ENCODE results near the gene KCTD7.

KCTD7 gene

GRCh38 chr7:66627151-66627681 is 1.5 kb upstream of the KCTD7 start:
- H3K18ac ChIP-seq (ENCODE audit: low read length), result no peak overlapping the region
- H2BK15ac ChIP-seq (replicated peaks; ENCODE audit: low read depth), result no peak overlapping the region
- H2AK5ac ChIP-seq (ENCODE audit: low read length), result peak overlapping the region; percentile 51
- WGBS (ENCODE audit: extremely low coverage, insufficient coverage, low lambda C conversion rate), result no CpG with 5 or more reads among the region's 10 CpGs
- H3K56ac ChIP-seq (ENCODE audit: low read length), result peak overlapping the region; percentile 25
- no peak overlapping the region for H3K4me3 ChIP-seq (ENCODE audit: low read length)
- peaks cover 8% of the 10 kb centered on the region for H3K79me2 ChIP-seq (ENCODE audit: control insufficient read depth, insufficient read depth, low read length)
- no peak overlapping the region for H3K4me2 ChIP-seq (ENCODE audit: low read length)
- H3K79me1 ChIP-seq (ENCODE audit: low read length), result peaks cover 10% of the 10 kb centered on the region
- H3K27ac ChIP-seq (ENCODE audit: low read depth, low read length), result no peak overlapping the region
- H4K5ac ChIP-seq (ENCODE audit: low read length), result no peak overlapping the region
- H3K4ac ChIP-seq (ENCODE audit: low read depth, low read length), result peak overlapping the region; percentile 18
- no peak overlapping the region for H3K9ac ChIP-seq (ENCODE audit: low read length)
- no peak for DNase-seq
- H3K27me3 ChIP-seq (ENCODE audit: insufficient read depth, low read length, poor library complexity), result no peaks in the 10 kb centered on the region
- H2BK120ac ChIP-seq (ENCODE audit: low read depth, low read length), result no peak overlapping the region
- H3K4me1 ChIP-seq (ENCODE audit: control insufficient read depth, low read depth, low read length), result no peaks in the 10 kb centered on the region
- H3K36me3 ChIP-seq (ENCODE audit: control insufficient read depth, insufficient read depth, low read length), result no peaks in the 10 kb centered on the region
- H2BK5ac ChIP-seq (ENCODE audit: low read length), result no peak overlapping the region
- H4K8ac ChIP-seq (ENCODE audit: low read depth, low read length), result no peak overlapping the region
- no peak overlapping the region for H3K23ac ChIP-seq (ENCODE audit: low read length)

- H3K4me1 ChIP-seq (ENCODE audit: control insufficient read depth, low read depth, low read length), result no peaks in the 10 kb centered on the region
- H2BK5ac ChIP-seq (ENCODE audit: low read length), result no peak overlapping the region
- no peak overlapping the region for H3K23ac ChIP-seq (ENCODE audit: low read length)
- DNase-seq, result no peak
- no peak overlapping the region for H2BK120ac ChIP-seq (ENCODE audit: low read depth, low read length)
- H3K79me1 ChIP-seq (ENCODE audit: low read length), result peaks cover 10% of the 10 kb centered on the region
- H3K27me3 ChIP-seq (ENCODE audit: insufficient read depth, low read length, poor library complexity), result no peaks in the 10 kb centered on the region
- peak overlapping the region; percentile 99 for H3K9ac ChIP-seq (ENCODE audit: low read length)
- H3K4me2 ChIP-seq (ENCODE audit: low read length), result peak overlapping the region; percentile 95
- H3K79me2 ChIP-seq (ENCODE audit: control insufficient read depth, insufficient read depth, low read length), result peaks cover 8% of the 10 kb centered on the region
- peak overlapping the region; percentile 11 for H3K18ac ChIP-seq (ENCODE audit: low read length)
- no peak overlapping the region for H4K5ac ChIP-seq (ENCODE audit: low read length)
- peak overlapping the region; percentile 38 for H3K4ac ChIP-seq (ENCODE audit: low read depth, low read length)
- no peak overlapping the region for H2AK5ac ChIP-seq (ENCODE audit: low read length)
- no peaks in the 10 kb centered on the region for H3K36me3 ChIP-seq (ENCODE audit: control insufficient read depth, insufficient read depth, low read length)
- peak overlapping the region; percentile 100 for H3K56ac ChIP-seq (ENCODE audit: low read length)
- WGBS (ENCODE audit: extremely low coverage, insufficient coverage, low lambda C conversion rate), result no CpG with 5 or more reads among the region's 18 CpGs
- no peak overlapping the region for H4K8ac ChIP-seq (ENCODE audit: low read depth, low read length)
- H3K27ac ChIP-seq (ENCODE audit: low read depth, low read length), result peak overlapping the region; percentile 84
- no peak overlapping the region for H2BK15ac ChIP-seq (replicated peaks; ENCODE audit: low read depth)
- H3K4me3 ChIP-seq (ENCODE audit: low read length), result peak overlapping the region; percentile 93
Measured at GRCh38 chr7:66627881-66628360, 760 bp upstream of the KCTD7 start.

- Histone ChIP-seq H3K56ac (ENCODE audit: low read length) (peak overlapping the region; percentile 96), H2AK5ac (ENCODE audit: low read length) (no peak overlapping the region), H3K79me2 (ENCODE audit: control insufficient read depth, insufficient read depth, low read length) (peaks cover 8% of the 10 kb centered on the region), H3K4ac (ENCODE audit: low read depth, low read length) (peak overlapping the region; percentile 75), H3K9ac (ENCODE audit: low read length) (peak overlapping the region; percentile 93), H3K27me3 (ENCODE audit: insufficient read depth, low read length, poor library complexity) (no peaks in the 10 kb centered on the region), H4K5ac (ENCODE audit: low read length) (no peak overlapping the region), H2BK5ac (ENCODE audit: low read length) (no peak overlapping the region), H3K23ac (ENCODE audit: low read length) (no peak overlapping the region), H2BK15ac (replicated peaks; ENCODE audit: low read depth) (no peak overlapping the region), H4K8ac (ENCODE audit: low read depth, low read length) (no peak overlapping the region), H3K4me3 (ENCODE audit: low read length) (peak overlapping the region; percentile 77), H2BK120ac (ENCODE audit: low read depth, low read length) (peak overlapping the region; percentile 48), H3K27ac (ENCODE audit: low read depth, low read length) (peak overlapping the region; percentile 39), H3K79me1 (ENCODE audit: low read length) (peaks cover 12% of the 10 kb centered on the region), H3K36me3 (ENCODE audit: control insufficient read depth, insufficient read depth, low read length) (no peaks in the 10 kb centered on the region), H3K18ac (ENCODE audit: low read length) (peak overlapping the region; percentile 89), H3K4me1 (ENCODE audit: control insufficient read depth, low read depth, low read length) (no peaks in the 10 kb centered on the region), H3K4me2 (ENCODE audit: low read length) (peak overlapping the region; percentile 49)
- DNase-seq, result no peak
- no CpG with 5 or more reads among the region's 35 CpGs for WGBS (ENCODE audit: extremely low coverage, insufficient coverage, low lambda C conversion rate)
Measured at GRCh38 chr7:66629222-66630062, 761 bp downstream of the KCTD7 start.

- H3K23ac ChIP-seq (ENCODE audit: low read length), result no peak overlapping the region
- no peak overlapping the region for H3K18ac ChIP-seq (ENCODE audit: low read length)
- no CpG with 5 or more reads among the region's 1 CpG for WGBS (ENCODE audit: extremely low coverage, insufficient coverage, low lambda C conversion rate)
- no peak overlapping the region for H3K56ac ChIP-seq (ENCODE audit: low read length)
- no peak overlapping the region for H3K4me2 ChIP-seq (ENCODE audit: low read length)
- H3K4ac ChIP-seq (ENCODE audit: low read depth, low read length), result no peak overlapping the region
- no peak overlapping the region for H2BK120ac ChIP-seq (ENCODE audit: low read depth, low read length)
- H2AK5ac ChIP-seq (ENCODE audit: low read length), result no peak overlapping the region
- H4K8ac ChIP-seq (ENCODE audit: low read depth, low read length), result no peak overlapping the region
- H3K36me3 ChIP-seq (ENCODE audit: control insufficient read depth, insufficient read depth, low read length), result no peaks in the 10 kb centered on the region
- H3K27me3 ChIP-seq (ENCODE audit: insufficient read depth, low read length, poor library complexity), result no peaks in the 10 kb centered on the region
- H4K5ac ChIP-seq (ENCODE audit: low read length), result no peak overlapping the region
- H2BK5ac ChIP-seq (ENCODE audit: low read length), result no peak overlapping the region
- peaks cover 8% of the 10 kb centered on the region for H3K79me2 ChIP-seq (ENCODE audit: control insufficient read depth, insufficient read depth, low read length)
- H3K4me1 ChIP-seq (ENCODE audit: control insufficient read depth, low read depth, low read length), result no peaks in the 10 kb centered on the region
- H2BK15ac ChIP-seq (replicated peaks; ENCODE audit: low read depth), result no peak overlapping the region
- no peak for DNase-seq
- H3K27ac ChIP-seq (ENCODE audit: low read depth, low read length), result no peak overlapping the region
- H3K79me1 ChIP-seq (ENCODE audit: low read length), result peaks cover 12% of the 10 kb centered on the region
- H3K9ac ChIP-seq (ENCODE audit: low read length), result no peak overlapping the region
- H3K4me3 ChIP-seq (ENCODE audit: low read length), result no peak overlapping the region
Measured at GRCh38 chr7:66630531-66630930, 1.9 kb downstream of the KCTD7 start.

GRCh38 chr7:66631471-66631870 is 2.8 kb downstream of the KCTD7 start:
- H2BK120ac ChIP-seq (ENCODE audit: low read depth, low read length), result no peak overlapping the region
- H3K4me3 ChIP-seq (ENCODE audit: low read length), result no peak overlapping the region
- H3K79me2 ChIP-seq (ENCODE audit: control insufficient read depth, insufficient read depth, low read length), result peaks cover 8% of the 10 kb centered on the region
- H3K79me1 ChIP-seq (ENCODE audit: low read length), result peaks cover 12% of the 10 kb centered on the region
- no CpG with 5 or more reads among the region's 6 CpGs for WGBS (ENCODE audit: extremely low coverage, insufficient coverage, low lambda C conversion rate)
- H2AK5ac ChIP-seq (ENCODE audit: low read length), result no peak overlapping the region
- H3K4ac ChIP-seq (ENCODE audit: low read depth, low read length), result no peak overlapping the region
- H3K18ac ChIP-seq (ENCODE audit: low read length), result no peak overlapping the region
- H3K56ac ChIP-seq (ENCODE audit: low read length), result no peak overlapping the region
- H4K5ac ChIP-seq (ENCODE audit: low read length), result no peak overlapping the region
- no peaks in the 10 kb centered on the region for H3K27me3 ChIP-seq (ENCODE audit: insufficient read depth, low read length, poor library complexity)
- no peak overlapping the region for H3K4me2 ChIP-seq (ENCODE audit: low read length)
- no peak overlapping the region for H2BK5ac ChIP-seq (ENCODE audit: low read length)
- DNase-seq, result no peak
- no peak overlapping the region for H3K23ac ChIP-seq (ENCODE audit: low read length)
- H4K8ac ChIP-seq (ENCODE audit: low read depth, low read length), result no peak overlapping the region
- no peak overlapping the region for H2BK15ac ChIP-seq (replicated peaks; ENCODE audit: low read depth)
- no peaks in the 10 kb centered on the region for H3K4me1 ChIP-seq (ENCODE audit: control insufficient read depth, low read depth, low read length)
- H3K36me3 ChIP-seq (ENCODE audit: control insufficient read depth, insufficient read depth, low read length), result no peaks in the 10 kb centered on the region
- no peak overlapping the region for H3K9ac ChIP-seq (ENCODE audit: low read length)
- no peak overlapping the region for H3K27ac ChIP-seq (ENCODE audit: low read depth, low read length)
